Anterior cingulate cortex (tissue), 58 donors: Measurements from ENCODE around the gene CXCL14.
"Not testable (repeated sequence)": the region's sequence is repeated elsewhere in the genome, so short reads cannot be mapped to it uniquely, and the experiment has no call there.

Experiments used
- DNase-seq, 58 donors: peaks; one replicate each; lab custom pipeline; 2025; lab: John Stamatoyannopoulos, UW

CXCL14 gene

DNA sequence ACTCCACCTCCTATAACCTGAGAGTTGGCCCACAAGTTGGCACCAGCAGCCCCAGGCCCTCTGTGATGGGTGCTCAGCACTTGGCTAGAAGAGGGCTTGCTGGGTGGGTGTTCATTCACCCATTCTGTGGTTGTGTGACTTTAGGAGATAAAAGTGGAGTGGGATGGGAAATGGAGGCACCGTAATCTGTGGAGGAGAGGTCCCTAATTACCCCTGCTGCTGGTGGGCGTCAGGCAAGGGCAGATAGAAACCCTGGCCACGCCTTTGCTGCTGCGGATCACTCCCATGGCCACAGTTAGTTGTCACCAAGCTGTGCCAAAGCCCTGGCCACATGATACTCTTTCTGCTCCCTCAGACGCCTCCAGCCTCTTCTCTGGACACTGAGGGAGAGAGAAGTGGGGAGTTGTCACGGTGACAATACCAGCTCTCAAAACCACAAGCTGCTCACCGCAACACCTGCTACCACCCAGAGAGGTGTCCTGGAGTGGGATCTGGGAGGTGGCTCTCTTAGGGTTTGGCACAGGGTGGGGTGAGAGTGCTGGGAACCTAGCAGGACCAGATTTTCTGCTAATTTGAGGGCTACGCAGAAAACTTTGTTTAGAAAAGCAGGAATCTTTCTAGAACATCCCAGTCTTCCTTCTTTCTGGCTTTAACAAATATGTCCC lies 31.1 kb downstream of the CXCL14 start:
- DNase-seq = no peak

DNA sequence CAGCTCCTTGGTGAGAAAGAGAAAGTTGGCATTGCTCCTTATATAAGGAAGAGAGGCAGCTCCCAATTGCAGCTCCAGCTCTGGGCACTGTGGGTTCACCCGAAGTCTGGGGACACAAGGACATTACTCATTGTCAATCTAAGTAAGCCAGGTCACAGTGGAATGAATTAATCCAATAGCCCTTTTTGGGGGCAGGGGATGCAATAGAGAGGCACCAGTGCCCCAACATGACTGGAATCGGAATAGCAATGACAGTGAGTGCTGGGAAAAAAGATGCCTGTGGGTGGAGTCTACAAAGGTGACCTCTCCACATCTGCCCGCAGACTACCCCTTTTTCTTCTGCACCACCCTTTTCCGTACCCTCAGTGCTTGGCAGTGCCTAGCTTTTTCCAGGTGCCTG lies 31.9 kb downstream of the CXCL14 start:
- no peak for DNase-seq

DNA sequence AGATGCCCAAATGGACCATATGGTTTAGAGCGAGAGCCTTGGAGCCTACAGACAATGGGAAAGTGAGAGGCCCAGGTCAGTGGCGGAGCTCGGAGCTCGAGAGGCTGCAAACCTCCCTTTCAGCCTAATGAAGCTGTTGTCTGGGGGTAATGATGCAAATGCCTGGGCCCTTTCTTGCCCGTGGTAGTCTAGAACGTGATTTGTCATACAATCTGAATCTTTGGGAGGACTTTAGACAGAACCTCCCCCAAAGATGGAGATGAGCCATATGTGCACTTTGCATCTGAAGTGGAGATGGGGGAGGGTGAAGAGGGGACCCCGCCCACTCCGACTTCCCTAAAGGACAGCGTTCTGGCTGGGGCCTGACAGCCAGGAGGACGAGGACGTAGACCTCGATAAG lies 32.7 kb downstream of the CXCL14 start:
- DNase-seq = no peak

DNA sequence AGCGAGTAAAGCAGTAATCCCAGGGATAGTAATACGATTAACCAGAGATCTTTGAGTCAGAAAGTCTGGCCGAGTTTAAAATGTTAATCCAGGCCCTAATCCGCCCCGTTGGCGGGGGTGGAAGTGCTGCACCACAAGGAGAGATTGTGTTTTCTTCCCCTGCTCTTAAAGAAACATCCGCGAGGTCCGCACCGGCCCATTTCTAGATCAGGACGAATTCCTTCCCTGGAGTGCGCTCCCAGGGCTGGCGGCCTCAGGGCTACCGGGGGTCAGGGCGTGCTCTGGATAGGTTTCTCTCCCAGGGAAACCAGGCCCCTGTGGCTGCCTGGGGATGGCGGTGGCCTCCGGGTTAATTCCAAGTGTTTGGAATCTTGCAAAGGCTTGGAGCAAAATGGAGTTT lies 33.7 kb downstream of the CXCL14 start:
- no peak for DNase-seq

DNA sequence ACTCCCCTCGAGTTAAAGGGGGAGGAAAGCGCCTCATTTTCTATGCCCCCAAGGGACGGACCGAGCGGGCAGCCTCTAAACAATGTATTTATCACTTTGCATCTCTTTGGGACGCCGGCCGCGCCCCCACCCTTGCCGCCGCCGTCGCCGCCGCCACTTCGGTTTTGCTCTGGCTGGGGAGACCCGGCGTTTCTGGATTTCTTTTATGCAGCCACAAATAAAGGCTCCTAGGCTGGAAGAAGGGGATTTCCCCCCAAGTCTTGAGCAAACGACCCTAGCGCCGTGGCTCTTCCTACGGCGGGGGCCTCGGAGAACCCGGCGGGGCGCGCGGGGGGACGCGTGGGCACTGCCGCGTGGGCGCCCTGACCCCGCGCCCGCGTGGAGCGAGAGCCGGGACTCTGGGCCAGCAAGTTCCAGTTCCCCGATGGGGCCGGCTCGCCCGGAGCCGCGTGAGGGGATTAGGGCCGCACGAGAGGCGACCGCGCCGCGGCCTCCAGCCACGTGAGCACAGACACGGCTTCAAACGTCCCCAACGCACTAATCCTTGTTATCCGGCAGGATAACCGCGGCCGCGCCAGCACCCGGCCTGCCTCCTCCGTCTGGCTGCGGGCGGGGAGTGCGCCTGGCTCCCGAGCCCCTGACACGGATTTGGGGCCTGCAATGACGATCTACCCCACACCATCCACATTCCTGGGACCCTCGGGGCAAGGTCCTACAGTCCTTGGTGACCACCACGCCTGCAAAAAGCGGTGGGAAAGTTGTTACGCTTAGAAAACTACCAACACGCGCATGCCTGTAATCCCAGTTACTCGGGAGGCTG lies 35.1 kb downstream of the CXCL14 start:
- DNase-seq = no peak

DNA sequence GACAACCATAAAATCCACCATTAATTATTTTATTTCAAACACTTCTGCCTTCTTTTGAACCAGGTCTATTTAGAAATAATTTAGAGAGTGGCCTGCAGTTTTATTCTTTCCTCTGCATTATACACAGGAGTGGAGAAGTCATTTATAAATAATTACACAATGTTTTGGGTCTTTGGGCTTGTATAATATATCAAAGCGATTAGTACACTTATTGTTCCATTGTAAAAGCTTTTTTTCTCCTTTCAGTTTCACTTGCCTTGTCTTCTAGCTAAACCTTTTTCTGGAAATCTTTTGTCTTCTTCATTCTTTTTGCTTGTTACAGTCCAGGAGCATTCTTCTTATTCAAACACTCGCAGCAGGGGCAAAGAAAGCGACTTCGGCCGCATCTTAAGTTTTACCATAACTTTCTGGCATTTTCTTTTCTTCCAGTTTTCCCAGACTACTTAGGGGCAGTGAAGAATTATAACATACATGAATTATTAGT lies 35.7 kb downstream of the CXCL14 start:
- no peak for DNase-seq

DNA sequence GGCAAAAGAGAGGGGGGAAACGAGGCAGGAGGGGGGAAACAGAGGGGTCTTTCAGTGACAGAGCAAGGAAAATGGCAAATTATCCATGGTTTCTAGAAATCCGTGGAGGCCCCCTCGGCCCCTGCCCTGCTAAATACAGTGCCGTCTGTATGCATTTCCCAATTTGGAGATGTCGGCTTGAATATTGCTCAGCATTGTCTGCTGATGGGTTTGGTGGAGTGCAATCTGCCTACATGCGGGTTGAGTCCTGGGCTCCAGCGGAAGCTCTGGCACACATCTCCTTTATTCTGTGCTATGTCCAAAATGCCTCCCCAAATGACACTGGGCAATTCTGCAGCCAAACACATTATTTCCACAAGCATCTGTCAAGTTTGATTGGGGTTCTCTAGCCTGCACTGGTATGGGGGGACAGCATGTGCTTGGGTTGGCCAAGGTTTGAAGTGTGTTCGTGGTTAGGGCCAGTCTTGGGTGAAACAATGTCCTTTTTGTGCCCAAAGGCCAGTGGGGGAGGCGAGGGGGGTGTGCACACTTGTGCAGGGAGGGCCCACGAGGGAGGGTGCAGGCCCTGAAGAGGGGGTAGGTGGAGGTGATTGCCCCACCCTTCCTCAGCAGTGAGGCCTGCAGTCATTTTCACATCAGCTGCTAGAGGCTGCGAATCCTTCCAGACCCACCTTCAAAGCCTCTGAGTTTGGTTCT lies 36.8 kb downstream of the CXCL14 start:
- no peak for DNase-seq

DNA sequence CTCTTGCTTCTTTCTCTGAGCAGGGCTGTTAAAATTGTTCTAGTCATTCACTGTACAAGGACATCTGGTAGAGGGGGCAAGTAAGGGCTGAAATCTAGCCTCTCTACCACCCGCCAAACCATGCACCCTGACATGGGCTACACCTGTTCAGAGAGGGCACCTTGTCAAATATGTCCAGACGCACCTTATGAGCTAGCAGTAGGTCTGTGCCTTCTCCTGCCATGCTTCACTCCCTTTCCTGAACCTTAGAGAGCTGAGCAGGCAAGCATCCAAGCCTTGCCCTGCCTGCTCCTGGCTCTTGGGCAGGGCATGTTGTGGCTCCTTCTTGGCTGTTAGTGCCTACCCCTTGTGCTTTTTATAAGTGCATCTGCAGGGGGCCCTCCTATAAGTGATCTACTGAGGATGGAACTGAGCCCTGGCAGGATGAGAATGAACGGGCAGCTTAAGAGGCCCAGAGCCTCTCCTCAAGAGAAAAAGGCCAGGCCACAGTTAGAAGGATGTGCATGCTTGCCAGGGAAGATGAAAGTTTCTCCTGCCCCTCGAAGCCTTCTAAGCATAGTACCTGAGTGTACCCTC lies 39.3 kb downstream of the CXCL14 start:
- DNase-seq = no peak

DNA sequence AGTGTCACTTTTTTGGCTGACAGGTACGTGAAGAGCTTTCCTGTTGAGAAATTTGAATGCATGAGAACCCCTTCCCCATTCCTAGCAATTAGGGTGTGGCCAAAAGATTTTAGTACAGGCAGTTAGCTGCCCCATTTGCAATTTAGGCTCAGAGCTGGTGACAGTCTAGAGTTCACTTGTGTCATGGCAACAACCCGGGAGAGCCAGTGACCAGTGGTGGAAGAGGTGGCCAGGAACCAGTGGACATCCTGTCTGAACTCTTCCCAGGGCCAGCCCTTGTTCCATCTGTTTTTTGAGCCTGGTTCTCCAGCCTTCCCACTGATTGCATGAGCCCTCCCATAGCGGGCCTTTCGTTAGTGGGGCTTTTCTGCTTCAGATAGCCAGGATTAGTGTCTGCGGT lies 40.5 kb downstream of the CXCL14 start:
- no peak for DNase-seq

DNA sequence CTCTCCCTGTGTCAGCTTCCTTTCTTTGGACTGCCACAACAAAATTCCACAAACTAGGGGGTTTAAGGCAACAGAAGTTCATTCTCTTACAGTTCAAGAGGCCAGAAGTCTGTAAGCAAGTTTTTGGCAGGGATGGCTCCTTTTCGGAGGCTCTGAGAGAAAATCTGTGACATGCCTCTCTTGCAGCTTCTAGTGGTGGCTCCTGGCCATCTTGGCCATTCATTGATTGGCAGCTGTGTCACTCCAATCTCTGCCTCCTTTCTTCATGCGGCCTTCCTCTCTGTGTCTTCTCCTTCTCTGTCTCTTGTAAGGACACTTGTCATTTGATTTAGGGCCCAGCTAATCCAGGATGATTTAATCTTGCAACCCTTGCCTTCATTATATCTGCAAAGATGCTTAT lies 41.0 kb downstream of the CXCL14 start:
- DNase-seq = no peak

DNA sequence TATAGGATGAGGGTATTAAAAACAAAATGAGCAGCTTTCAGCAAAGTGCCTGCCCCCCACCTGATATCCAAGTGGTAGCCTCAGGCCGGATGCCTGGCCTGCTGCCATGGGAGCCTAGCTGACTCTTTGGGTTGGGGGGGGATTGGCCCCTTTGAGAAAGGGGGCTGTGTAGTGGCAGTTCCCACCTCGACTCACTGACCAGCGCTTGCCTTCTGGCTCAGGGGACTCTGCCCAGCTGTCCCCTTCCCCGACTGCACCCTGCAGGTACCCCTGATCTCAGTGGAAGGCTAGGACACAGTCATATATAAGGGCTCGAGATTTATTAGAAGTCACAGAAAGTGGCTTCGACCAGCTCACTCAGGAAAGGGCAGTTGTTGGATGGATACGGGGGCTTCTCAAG lies 41.5 kb downstream of the CXCL14 start:
- no peak for DNase-seq

DNA sequence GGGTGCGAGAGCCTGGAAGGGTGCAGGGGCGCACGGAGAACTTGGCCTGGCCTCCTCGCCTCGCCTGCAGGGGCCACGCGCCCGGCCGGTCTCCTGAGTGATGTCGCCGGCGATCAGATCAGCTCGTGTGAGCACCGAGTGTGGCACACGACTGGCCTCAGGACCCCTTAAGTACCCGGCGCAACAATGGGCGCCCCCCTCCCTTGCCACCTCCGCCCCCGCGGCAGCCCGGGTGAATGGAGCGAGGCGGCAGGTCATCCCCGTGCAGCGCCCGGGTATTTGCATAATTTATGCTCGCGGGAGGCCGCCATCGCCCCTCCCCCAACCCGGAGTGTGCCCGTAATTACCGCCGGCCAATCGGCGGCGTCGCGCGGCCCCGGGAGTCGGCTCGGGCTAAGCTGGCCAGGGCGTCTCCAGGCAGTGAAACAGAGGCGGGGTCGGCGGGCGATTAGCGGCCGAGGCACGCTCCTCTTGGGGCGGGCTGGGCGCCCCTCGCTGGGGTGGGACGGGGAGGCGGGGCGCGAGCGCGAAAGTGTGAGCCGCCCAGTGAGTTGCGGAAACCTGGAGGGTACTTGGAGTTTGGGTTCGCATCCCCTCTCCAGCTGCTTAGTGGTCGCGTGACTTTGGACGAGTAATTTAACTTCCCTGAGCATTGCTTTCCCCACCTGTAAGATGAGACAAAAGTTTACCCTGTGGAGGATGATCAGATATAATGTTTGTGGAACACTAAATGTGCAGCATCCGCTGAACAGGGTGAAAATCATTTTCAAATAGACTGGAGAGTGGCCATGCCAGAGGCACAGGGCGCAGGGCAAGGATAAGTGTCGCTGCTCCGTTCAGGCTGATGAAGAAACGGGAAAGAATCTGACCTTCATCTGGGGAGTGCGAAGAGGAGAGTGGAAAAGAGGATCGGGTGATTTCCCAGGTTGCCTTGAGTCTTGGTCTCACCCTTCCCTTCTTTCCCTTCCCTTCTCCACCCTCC lies 42.7 kb downstream of the CXCL14 start, which contains the start of gene NEUROG1:
TSS of gene NEUROG1 (minus strand) at position 145 of the 982 bp plus-strand sequence. CDS start 274 bp downstream, outside the sequence.
- peak in 3 of 58 donors; percentile 3 to 25 (median 22) for DNase-seq

DNA sequence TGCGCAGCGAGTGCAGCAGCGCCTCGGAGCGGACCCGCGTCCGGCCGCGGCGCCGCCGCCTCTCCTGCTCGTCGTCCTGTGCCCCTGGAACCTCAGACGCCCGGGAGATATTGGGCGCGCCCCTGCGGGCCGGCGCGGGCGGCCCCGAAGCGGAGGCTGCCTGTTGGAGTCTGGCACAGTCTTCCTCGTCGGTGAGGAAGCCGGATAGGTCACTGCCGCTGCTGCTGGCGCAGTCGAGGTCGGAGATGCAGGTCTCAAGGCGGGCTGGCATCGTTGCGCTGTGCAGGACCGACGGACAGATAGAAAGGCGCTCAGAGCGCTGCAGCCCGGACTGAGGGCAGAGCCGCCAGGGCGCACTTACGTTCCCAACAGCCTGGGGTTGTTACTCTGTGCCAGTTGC lies 43.4 kb downstream of the CXCL14 start:
- DNase-seq = no peak

DNA sequence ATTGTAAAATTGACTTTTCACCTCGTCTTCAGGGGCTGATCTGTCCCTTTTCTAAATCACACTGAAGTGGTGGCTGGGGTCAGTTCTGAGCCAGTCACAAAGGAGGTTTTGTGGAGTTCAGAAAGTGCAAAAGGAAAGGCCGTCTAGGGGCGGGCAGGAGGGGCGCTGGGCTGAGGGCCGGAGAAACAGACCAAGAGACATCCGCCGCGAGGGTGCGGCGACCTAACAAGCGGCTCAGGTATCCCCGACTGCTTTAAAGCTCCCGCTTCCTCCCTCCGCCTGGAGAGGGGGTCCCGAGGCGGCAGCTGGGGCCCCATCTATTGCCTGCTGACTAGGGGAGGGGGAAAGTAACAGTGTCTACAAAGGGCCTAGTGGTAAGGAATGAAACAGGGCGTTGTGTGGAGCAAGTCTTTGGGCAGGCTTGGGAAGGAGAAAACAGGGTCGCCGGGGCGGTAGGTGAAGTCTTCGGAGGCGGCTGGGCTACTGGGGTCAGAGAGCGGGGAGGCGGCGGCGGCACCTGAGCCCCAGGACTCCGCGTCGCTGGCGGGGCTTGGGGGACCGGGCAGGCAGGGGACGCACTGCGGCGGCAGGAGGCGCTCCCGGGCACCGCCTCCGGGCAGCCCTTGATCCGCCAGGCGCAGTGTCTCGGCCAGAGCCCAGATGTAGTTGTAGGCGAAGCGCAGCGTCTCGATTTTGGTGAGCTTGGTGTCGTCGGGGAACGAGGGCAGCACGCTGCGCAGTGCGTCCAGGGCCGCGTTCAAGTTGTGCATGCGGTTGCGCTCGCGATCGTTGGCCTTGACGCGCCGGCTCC lies 44.0 kb downstream of the CXCL14 start:
- DNase-seq = no peak

DNA sequence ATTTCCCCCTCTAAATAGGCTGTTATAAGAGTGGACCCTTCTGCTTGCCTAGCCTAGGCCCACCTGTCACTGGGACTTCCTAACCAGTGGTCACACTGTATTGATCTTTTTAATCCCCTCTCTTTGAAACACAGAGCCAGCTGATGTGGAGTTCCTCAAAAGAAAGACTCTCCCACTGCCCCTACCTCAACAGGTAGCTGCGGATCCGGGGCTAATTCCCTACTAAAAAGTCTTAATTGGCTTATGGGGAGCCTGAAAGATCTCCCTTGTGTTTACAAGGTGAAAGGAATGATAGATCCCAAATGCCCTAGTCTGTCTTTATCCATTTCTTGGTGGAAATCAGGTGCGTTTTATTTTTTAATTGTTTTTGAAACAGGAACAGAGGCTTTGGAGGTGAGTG lies 45.0 kb downstream of the CXCL14 start:
- no peak for DNase-seq

DNA sequence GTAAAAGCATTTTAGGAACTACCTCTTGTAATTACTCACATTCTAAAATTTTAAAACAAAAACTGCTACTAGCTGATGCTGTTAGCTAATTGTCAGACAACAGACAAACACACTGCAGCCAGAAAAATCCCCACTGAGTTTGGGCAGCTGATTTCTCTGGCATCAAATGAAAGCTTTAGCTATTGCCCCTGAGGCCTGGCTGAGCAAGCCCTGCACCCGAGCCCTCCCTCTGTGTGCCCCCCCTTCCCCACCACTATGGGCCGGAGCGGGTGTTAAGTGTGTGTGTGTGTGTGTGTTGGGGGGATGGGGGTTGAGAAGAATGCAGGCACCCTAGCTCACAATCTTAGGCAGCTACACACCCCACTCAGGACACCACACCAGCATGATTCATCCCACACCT lies 45.5 kb downstream of the CXCL14 start:
- DNase-seq = peak in 5 of 58 donors; percentile 3 to 36 (median 9)

DNA sequence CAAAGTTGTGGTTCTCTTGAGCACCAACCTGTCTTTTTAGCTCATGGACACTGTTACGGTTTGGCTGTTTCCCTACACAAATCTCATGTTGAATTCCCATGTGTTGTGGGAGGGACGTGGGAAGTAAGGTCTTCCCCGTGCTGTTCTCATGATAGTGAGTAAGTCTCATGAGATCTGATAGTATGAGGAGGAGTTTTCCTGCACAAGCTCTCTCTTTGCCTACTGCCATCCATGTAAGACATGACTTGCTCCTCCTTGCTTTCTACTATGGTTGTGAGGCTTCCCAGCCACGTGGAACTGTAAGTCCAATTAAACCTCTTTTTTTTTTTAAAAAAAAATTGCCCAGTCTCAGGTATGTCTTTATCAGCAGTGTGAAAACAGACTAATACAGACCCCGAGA lies 49.2 kb downstream of the CXCL14 start:
- not testable (repeated sequence) for DNase-seq

DNA sequence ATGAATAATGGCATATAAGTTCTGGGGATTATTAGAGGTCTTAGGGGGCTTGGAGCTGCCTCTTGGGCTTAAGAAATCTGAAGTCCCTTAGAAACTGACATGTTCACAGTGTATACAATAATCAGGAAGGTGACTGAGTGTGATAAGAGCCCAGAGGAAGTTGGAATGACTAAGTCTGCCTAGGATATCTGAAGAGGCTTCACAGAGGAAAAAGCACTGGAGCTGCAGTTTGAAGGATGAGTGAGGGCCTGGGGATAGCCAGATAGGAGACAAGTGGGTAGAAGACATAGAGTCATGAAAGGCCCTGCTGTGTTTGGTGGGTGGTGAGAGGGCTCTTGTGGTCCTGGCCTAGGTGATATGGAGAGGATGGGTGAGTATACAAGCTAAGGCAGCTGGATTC lies 51.9 kb downstream of the CXCL14 start:
- no peak for DNase-seq

DNA sequence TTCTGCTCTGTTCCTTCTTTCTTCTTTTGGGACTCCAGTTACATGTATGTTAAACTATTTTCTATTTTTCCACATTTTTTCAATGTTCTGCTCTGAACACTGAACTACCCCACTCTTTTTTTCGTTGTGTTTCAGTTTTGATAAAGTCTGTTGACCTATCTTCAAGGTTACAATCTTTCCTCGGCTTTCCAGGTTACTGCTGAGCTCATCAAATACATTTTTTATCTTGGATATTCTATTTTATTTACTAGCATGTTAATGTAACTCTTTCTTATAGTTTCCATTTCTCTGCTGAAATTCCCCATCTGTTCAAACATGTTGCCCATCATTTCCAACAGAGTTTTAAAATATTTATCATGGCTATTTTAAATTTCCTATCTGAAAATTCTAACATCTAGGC lies 56.8 kb downstream of the CXCL14 start:
- DNase-seq = no peak
